GM12872 (cell line): Measurements from ENCODE around the gene CDC42BPG.

Experiments used
- TF ChIP-seq, protein P1 (sequence below): IDR thresholded peaks from 3 replicates; pipeline ENCODE4 v1.5.1; 2011; ENCODE audit warnings: low read depth, mild to moderate bottlenecking, low read length, moderate library complexity; ENCODE audit not compliant: insufficient read depth

The CDC42BPG gene

DNA sequence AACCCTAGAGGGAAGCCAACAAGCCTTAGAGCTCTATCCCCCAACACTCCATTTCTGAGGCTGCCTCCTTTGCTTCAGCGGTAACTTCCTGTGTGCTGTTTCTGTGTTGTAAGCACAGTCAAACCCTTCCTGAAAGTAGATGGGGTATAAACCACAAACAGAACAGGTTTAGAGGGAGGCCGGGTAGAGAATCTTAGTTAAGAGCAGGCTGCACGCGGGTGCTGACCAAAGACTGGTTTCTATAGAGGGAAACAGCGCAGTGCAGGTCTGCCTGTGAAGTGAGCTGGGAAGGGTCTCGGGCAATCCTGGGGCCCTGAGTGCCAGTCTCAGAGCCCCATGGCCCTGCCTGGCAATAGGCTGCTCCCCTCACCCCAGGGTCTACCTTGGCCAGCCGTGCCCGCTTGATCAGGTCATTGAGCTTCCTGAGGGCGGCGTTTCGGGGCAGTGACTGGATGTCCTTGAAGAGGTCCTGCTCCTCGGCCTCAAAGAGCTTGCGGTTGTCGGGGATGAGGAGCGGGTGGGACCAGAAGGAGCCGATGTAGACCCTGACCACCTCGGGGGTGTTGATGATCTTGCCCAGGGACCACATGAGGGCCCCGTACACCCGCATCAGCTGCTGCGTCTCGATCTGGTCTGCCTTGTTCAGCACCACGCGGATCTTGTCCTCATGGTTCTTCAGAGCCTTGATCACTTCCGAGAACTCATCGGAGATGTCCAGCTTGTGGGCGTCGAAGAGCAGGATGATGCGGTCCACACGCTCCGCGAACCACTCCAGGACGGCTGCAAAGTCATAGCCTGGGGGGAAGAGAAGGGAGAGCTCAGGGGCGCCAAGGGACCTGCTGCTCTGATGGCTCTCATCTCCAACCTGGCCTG is 15.3 kb upstream of the CDC42BPG start:
- TF ChIP-seq, protein P1, sequence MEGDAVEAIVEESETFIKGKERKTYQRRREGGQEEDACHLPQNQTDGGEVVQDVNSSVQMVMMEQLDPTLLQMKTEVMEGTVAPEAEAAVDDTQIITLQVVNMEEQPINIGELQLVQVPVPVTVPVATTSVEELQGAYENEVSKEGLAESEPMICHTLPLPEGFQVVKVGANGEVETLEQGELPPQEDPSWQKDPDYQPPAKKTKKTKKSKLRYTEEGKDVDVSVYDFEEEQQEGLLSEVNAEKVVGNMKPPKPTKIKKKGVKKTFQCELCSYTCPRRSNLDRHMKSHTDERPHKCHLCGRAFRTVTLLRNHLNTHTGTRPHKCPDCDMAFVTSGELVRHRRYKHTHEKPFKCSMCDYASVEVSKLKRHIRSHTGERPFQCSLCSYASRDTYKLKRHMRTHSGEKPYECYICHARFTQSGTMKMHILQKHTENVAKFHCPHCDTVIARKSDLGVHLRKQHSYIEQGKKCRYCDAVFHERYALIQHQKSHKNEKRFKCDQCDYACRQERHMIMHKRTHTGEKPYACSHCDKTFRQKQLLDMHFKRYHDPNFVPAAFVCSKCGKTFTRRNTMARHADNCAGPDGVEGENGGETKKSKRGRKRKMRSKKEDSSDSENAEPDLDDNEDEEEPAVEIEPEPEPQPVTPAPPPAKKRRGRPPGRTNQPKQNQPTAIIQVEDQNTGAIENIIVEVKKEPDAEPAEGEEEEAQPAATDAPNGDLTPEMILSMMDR: no peak

DNA sequence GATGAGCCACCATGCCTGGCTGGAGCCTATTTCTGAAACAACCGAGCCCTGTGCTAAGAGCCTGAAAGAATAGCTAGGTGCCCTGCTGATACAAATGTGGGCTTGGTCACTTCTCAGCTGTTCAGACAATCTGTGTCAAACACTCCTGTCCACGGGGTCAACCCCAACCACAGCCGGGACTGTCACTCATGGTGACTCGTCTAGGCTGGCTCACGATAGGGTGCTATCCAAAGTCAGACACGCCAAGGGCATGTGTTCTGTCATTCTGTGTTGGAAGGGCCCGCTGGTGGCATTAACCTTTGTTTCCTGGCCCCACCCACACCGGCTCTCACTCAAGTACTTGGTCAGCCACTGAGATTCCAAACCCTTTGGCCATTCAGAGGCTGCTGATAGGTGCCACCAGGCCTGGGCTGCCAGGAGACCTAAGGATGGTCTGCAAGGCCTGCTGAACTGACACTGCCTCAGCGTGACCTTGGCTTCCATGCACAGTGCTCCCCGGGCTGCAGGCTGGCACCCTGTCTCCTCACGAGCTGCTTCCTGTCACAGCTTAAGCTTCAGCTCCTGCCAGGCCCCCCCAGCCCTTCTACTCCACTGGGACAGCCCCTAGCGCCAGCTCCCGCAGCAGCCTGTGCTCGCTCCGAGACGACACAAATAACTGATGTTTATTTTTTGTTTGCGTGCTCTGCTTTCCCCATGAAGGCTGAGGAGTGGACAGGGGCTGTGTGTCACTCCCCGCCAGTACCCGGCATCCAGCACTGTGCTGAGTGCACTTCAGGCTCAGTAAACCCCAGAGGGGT is 14.2 kb upstream of the CDC42BPG start:
- TF ChIP-seq, protein P1: no peak

DNA sequence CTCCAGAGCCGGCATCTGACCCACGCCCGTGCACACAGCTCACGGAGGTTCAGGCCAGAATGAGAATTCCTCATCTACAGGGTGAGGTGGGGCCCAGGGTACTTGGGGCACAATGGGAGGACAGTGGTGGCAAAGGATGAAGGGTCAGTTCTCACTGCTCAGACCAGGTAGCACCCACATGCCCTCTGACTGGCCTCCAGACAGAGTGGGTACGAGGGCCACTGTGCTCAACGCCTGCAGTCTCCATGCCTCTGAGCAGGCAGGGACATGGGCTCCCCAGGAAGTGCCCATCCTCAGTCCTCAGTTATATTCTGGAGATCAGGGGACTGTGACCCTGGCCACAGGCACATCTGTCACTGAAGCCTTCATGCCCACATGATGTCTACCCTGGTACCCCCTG is 13.0 kb upstream of the CDC42BPG start:
- TF ChIP-seq, protein P1: no peak

DNA sequence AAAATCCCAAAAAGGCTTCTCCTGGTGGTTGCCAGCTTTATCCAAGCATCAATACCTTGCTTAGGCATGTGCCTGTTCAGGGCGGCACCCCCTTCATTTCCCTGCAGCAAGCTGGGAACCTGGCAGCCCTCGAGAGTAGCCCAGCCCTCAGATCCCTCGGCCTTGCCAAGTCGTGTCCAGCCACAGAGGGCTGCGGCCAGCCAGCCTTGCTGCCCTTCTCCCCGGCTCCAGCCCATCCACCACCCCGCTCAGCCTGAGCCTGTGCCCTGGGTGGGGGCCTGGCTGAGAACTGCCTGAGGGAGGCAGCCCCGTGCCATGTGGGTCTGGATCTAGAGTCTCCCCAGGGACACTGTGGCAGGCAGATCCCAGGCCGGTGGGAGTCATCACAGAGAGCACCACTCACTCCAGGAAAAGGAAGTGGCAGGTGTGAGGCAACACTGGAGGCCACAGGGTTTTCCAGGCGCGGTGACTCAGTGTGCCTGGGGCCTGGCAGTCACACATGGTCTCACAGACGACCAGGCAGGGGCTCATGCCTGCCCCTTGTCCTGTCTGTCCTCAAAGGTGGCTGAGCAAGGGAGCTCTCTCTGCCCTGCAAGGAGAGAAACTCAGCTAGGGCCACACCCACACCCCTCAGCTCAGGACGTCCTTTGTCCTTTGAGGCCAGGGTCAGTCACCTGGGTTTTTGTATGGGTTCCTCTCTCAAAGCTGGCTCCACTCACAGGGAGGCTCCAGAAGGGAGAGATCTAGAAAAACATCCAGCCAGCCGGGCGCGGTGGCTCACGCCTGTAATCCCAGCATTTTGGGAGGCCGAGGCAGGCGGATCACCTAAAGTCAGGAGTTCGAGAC is 12.2 kb upstream of the CDC42BPG start:
- TF ChIP-seq, protein P1: no peak

DNA sequence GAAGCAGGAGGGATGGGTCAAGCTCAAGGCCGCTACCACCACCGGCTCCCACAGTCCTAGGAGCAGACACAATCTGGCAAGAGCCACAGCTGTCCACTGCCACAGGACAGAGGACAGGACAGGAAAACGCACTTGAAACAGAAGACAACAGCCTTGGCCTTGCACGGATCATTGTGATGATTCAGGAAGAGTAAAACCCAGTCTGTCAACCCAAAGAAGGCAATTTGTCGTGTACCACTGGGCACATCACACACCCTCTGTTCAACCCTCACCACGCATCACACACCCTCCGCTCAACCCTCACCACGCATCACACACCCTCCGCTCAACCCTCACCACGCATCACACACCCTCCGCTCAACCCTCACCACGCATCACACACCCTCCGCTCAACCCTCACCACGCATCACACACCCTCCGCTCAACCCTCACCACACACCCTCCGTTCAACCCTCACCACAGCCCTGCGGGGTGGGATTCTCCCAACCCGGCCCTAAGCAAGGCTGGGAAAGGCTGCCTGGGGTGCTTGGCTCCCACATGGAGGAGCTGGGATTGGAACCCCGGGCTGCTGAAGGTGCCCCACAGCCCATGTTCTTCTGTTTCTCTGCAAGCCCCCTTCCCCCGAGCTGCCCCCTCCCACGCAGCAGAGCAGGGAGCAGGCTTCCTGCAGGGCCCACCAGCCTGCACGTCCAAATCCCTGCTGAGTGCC is 11.3 kb upstream of the CDC42BPG start:
- TF ChIP-seq, protein P1: no peak

DNA sequence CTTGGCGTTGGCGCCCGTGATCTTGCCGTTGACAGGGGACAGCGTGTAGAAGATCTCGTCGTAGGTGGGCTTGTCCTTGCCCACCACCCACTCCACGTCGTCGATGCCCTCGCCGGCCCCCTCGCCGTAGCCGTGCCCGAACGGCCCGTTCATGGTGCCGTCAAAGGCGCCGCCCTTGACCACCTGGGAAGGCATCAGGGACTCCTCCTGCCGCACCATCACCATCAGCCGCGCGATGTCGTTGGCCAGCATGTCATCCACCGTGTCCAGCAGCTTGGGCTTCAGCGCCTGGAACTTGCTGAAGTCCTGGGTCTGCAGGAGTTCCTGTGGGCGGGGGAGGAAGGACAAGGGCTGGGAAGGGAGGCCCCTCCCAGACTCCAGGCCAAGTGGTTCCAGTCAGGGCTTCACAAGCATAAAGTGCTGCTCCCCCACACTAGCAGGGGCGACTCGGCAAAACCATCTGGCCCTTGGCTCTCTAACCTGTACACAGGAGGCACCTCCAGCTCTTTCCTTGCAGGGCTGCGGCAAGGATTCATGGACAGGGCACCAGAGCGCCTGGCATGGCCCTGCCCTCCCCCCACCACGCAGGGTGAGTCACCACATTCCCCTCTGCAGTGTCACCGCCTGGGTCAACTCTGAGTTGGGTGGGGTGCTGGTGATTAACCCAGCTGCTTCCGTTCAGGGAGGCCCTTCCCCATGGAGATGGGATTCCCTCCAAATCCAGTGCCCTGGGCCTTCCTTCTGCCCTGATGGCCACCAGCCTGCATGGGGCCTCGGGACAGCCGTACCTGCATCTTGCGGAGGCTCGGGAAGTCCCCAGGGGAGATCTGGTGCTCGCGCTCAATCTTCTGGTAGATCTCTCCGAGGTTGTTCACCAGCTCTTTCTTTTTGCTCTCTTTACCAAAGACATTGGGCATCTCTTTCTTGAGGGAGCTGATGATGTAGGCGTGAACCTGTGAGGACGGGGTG is 10.4 kb upstream of the CDC42BPG start:
- TF ChIP-seq, protein P1: no peak
